ENCODE results near the gene TRPC1.

Gene TRPC1

DNA sequence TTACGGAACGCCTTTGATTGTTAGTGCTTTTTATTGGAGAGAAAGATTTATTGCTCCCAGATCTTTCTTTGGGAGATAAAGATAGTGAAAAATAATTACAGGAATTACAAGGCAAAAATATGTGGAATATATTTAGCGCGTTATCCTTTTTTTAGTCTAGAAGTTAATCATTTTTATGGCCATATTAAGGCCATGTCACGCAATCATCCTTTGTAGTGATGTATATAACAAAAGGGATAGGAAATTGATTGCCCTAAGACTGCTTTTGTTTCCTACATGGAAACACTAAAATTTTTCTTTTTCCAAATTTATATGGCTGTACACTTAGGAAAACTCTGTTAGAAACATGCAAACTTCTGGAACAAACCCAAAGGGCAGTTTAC is 1.5 kb downstream of the TRPC1 start:
- ChIA-PET POLR2A (no interaction called here), CTCF (no interaction called here)
- Histone ChIP-seq H3K36me3 (ENCODE audit: control insufficient read depth in 2 of 2, insufficient read depth in 1 of 2, low read length in 2 of 2) (no peaks in the 10 kb centered on the region), H3K4me3 (ENCODE audit: low read depth, low read length) (peak overlapping the region; percentile 83), H3K9me3 (ENCODE audit: control insufficient read depth, insufficient read depth, low read depth, low read length) (no peaks in the 10 kb centered on the region), H3K4me1 (ENCODE audit: control insufficient read depth, insufficient read depth, low read length) (no peaks in the 10 kb centered on the region), H3K27ac (ENCODE audit: extremely low read depth, low read depth, low read length) (no peak overlapping the region)
- TF ChIP-seq ZNF843 (tag by site-specific recombination; IDR thresholded peaks at IDR 0.05) (peak; percentile 41; the same call in 1 of the 2 replicates), ZNF558 (tag by site-specific recombination; IDR thresholded peaks at IDR 0.05) (no peak), PRDM1 (tag by site-specific recombination; IDR thresholded peaks at IDR 0.05) (peak; percentile 25; the same call in 1 of the 2 replicates), ZNF791 (tag by site-specific recombination; IDR thresholded peaks at IDR 0.05) (no peak), ZNF623 (tag by site-specific recombination; IDR thresholded peaks at IDR 0.05) (no peak), ZNF660 (tag by site-specific recombination; IDR thresholded peaks at IDR 0.05) (peak; percentile 91), FEZF1 (tag by site-specific recombination; IDR thresholded peaks at IDR 0.05) (peak; percentile 72), ZXDB (tag by site-specific recombination; IDR thresholded peaks at IDR 0.05) (no peak)
- TF ChIP-seq, protein P1, sequence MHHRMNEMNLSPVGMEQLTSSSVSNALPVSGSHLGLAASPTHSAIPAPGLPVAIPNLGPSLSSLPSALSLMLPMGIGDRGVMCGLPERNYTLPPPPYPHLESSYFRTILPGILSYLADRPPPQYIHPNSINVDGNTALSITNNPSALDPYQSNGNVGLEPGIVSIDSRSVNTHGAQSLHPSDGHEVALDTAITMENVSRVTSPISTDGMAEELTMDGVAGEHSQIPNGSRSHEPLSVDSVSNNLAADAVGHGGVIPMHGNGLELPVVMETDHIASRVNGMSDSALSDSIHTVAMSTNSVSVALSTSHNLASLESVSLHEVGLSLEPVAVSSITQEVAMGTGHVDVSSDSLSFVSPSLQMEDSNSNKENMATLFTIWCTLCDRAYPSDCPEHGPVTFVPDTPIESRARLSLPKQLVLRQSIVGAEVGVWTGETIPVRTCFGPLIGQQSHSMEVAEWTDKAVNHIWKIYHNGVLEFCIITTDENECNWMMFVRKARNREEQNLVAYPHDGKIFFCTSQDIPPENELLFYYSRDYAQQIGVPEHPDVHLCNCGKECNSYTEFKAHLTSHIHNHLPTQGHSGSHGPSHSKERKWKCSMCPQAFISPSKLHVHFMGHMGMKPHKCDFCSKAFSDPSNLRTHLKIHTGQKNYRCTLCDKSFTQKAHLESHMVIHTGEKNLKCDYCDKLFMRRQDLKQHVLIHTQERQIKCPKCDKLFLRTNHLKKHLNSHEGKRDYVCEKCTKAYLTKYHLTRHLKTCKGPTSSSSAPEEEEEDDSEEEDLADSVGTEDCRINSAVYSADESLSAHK (tag by site-specific recombination; IDR thresholded peaks at IDR 0.05): no peak
- TF ChIP-seq, protein P2, sequence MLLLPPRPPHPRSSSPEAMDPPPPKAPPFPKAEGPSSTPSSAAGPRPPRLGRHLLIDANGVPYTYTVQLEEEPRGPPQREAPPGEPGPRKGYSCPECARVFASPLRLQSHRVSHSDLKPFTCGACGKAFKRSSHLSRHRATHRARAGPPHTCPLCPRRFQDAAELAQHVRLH (tag by site-specific recombination; IDR thresholded peaks at IDR 0.05): no peak
- TF ChIP-seq, protein P3, sequence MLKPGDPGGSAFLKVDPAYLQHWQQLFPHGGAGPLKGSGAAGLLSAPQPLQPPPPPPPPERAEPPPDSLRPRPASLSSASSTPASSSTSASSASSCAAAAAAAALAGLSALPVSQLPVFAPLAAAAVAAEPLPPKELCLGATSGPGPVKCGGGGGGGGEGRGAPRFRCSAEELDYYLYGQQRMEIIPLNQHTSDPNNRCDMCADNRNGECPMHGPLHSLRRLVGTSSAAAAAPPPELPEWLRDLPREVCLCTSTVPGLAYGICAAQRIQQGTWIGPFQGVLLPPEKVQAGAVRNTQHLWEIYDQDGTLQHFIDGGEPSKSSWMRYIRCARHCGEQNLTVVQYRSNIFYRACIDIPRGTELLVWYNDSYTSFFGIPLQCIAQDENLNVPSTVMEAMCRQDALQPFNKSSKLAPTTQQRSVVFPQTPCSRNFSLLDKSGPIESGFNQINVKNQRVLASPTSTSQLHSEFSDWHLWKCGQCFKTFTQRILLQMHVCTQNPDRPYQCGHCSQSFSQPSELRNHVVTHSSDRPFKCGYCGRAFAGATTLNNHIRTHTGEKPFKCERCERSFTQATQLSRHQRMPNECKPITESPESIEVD (tag by site-specific recombination; IDR thresholded peaks at IDR 0.05): peak; percentile 96

DNA sequence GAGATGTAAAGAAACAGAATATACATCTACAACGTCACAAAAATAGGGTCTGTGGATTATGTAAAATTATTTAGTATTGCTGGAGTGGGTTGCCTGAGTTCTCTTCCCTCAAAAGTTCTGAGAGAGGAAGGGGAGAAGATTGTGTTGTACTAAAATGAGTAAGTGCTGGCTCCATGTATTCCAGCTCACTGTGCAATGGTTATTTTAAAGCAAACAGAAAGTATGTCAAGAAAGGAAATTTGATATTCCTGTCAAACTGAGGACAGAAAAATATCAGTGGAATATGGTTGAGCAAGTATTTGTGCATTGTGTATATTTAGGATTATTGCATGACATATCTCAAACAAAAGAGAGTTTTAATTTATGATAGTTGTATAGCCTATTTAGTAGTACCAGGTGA is 2.2 kb downstream of the TRPC1 start:
- ChIA-PET CTCF (no interaction called here), POLR2A (no interaction called here)
- Histone ChIP-seq H3K4me1 (ENCODE audit: control insufficient read depth, insufficient read depth, low read length) (no peaks in the 10 kb centered on the region), H3K4me3 (ENCODE audit: low read depth, low read length) (peak overlapping the region; percentile 20), H3K27ac (ENCODE audit: extremely low read depth, low read depth, low read length) (no peak overlapping the region), H3K36me3 (ENCODE audit: control insufficient read depth in 2 of 2, insufficient read depth in 1 of 2, low read length in 2 of 2) (no peaks in the 10 kb centered on the region), H3K9me3 (ENCODE audit: control insufficient read depth, insufficient read depth, low read depth, low read length) (no peaks in the 10 kb centered on the region)
- no peak for TF ChIP-seq OVOL3 (tag by site-specific recombination; IDR thresholded peaks at IDR 0.05)
- no peak for TF ChIP-seq ZNF114 (tag by site-specific recombination; IDR thresholded peaks at IDR 0.05)
- TF ChIP-seq ZNF341 (tag by site-specific recombination; IDR thresholded peaks at IDR 0.05; ENCODE audit: low read depth): no peak
- TF ChIP-seq GLI2 (tag by site-specific recombination; IDR thresholded peaks at IDR 0.05; ENCODE audit: borderline replicate concordance, low read depth): no peak
- no peak for TF ChIP-seq BCL11B (tag by site-specific recombination; IDR thresholded peaks at IDR 0.05; ENCODE audit: low read depth)
- TF ChIP-seq, protein P4, sequence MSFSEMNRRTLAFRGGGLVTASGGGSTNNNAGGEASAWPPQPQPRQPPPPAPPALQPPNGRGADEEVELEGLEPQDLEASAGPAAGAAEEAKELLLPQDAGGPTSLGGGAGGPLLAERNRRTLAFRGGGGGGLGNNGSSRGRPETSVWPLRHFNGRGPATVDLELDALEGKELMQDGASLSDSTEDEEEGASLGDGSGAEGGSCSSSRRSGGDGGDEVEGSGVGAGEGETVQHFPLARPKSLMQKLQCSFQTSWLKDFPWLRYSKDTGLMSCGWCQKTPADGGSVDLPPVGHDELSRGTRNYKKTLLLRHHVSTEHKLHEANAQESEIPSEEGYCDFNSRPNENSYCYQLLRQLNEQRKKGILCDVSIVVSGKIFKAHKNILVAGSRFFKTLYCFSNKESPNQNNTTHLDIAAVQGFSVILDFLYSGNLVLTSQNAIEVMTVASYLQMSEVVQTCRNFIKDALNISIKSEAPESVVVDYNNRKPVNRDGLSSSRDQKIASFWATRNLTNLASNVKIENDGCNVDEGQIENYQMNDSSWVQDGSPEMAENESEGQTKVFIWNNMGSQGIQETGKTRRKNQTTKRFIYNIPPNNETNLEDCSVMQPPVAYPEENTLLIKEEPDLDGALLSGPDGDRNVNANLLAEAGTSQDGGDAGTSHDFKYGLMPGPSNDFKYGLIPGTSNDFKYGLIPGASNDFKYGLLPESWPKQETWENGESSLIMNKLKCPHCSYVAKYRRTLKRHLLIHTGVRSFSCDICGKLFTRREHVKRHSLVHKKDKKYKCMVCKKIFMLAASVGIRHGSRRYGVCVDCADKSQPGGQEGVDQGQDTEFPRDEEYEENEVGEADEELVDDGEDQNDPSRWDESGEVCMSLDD (tag by site-specific recombination; IDR thresholded peaks at IDR 0.05): no peak
- no peak for TF ChIP-seq SALL2 (tag by site-specific recombination; IDR thresholded peaks at IDR 0.05; ENCODE audit: borderline replicate concordance)
- TF ChIP-seq ZNF335 (tag by site-specific recombination; conservative IDR thresholded peaks at IDR 0.05): no peak
- TF ChIP-seq OSR2 (tag by site-specific recombination; IDR thresholded peaks at IDR 0.05): no peak
- TF ChIP-seq HOXD13 (CRISPR knock-in tag; IDR thresholded peaks at IDR 0.05; ENCODE audit: borderline replicate concordance): no peak
- TF ChIP-seq, protein P5, sequence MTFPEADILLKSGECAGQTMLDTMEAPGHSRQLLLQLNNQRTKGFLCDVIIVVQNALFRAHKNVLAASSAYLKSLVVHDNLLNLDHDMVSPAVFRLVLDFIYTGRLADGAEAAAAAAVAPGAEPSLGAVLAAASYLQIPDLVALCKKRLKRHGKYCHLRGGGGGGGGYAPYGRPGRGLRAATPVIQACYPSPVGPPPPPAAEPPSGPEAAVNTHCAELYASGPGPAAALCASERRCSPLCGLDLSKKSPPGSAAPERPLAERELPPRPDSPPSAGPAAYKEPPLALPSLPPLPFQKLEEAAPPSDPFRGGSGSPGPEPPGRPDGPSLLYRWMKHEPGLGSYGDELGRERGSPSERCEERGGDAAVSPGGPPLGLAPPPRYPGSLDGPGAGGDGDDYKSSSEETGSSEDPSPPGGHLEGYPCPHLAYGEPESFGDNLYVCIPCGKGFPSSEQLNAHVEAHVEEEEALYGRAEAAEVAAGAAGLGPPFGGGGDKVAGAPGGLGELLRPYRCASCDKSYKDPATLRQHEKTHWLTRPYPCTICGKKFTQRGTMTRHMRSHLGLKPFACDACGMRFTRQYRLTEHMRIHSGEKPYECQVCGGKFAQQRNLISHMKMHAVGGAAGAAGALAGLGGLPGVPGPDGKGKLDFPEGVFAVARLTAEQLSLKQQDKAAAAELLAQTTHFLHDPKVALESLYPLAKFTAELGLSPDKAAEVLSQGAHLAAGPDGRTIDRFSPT (tag by site-specific recombination; IDR thresholded peaks at IDR 0.05): no peak
- no peak for TF ChIP-seq TRIM28 (IDR thresholded peaks at IDR 0.05; ENCODE audit: borderline replicate concordance, low read length)
- TF ChIP-seq, protein P6, sequence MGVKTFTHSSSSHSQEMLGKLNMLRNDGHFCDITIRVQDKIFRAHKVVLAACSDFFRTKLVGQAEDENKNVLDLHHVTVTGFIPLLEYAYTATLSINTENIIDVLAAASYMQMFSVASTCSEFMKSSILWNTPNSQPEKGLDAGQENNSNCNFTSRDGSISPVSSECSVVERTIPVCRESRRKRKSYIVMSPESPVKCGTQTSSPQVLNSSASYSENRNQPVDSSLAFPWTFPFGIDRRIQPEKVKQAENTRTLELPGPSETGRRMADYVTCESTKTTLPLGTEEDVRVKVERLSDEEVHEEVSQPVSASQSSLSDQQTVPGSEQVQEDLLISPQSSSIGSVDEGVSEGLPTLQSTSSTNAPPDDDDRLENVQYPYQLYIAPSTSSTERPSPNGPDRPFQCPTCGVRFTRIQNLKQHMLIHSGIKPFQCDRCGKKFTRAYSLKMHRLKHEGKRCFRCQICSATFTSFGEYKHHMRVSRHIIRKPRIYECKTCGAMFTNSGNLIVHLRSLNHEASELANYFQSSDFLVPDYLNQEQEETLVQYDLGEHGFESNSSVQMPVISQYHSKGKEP (tag by site-specific recombination; IDR thresholded peaks at IDR 0.05): no peak
- no peak for TF ChIP-seq ZNF16 (tag by site-specific recombination; IDR thresholded peaks at IDR 0.05; ENCODE audit: low read depth)
